WERI-Rb-1 (cell line): Measurements from ENCODE around the gene PARL.

Experiments used
- DNase-seq: peaks from one replicate; pipeline ENCODE4 v3.0.0-alpha.2; 2020
- H3K27ac ChIP-seq: fragments of 250-450 bp; sonication (Bioruptor Pico); 2 replicates; pipeline ENCODE4 v1.5.1; 2020; ENCODE audit warnings: mild to moderate bottlenecking, moderate library complexity
- H3K27me3 ChIP-seq: fragments of 250-450 bp; sonication (Bioruptor Pico); 2 replicates; pipeline ENCODE4 v1.5.1; 2021; ENCODE audit warnings: mild to moderate bottlenecking, low read depth, moderate library complexity; ENCODE audit not compliant: insufficient read depth, severe bottlenecking
- H3K36me3 ChIP-seq: fragments of 250-450 bp; sonication (Bioruptor Pico); 2 replicates; pipeline ENCODE4 v1.5.1; 2020; ENCODE audit warnings: mild to moderate bottlenecking, moderate library complexity
- H3K4me3 ChIP-seq: 2 replicates; pipeline ENCODE4 v1.5.1; 2011; ENCODE audit warnings: low read depth, mild to moderate bottlenecking, control low read depth, low read length
- H3K9me3 ChIP-seq: fragments of 250-450 bp; sonication (Bioruptor Pico); 2 replicates; pipeline ENCODE4 v1.5.1; 2021; ENCODE audit warnings: mild to moderate bottlenecking, moderate library complexity; ENCODE audit not compliant: severe bottlenecking
- TF ChIP-seq, protein P1 (sequence below): IDR thresholded peaks from 2 replicates; pipeline ENCODE4 v1.5.1; 2011; ENCODE audit warnings: low read depth, mild to moderate bottlenecking, control low read depth, inconsistent platforms, low read length

PARL gene

GRCh38 chr3:183873914-183874313 lies 10.8 kb downstream of the PARL start:
- DNase-seq, result no peak
- TF ChIP-seq, protein P1, sequence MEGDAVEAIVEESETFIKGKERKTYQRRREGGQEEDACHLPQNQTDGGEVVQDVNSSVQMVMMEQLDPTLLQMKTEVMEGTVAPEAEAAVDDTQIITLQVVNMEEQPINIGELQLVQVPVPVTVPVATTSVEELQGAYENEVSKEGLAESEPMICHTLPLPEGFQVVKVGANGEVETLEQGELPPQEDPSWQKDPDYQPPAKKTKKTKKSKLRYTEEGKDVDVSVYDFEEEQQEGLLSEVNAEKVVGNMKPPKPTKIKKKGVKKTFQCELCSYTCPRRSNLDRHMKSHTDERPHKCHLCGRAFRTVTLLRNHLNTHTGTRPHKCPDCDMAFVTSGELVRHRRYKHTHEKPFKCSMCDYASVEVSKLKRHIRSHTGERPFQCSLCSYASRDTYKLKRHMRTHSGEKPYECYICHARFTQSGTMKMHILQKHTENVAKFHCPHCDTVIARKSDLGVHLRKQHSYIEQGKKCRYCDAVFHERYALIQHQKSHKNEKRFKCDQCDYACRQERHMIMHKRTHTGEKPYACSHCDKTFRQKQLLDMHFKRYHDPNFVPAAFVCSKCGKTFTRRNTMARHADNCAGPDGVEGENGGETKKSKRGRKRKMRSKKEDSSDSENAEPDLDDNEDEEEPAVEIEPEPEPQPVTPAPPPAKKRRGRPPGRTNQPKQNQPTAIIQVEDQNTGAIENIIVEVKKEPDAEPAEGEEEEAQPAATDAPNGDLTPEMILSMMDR, result no peak
- Histone ChIP-seq H3K27ac (no peak overlapping the region), H3K9me3 (no peaks in the 10 kb centered on the region), H3K27me3 (no peaks in the 10 kb centered on the region), H3K36me3 (0 out of 2 replicates have a peak, but pooled peaks cover 3% of the 10 kb centered on the region), H3K4me3 (no peak overlapping the region)

GRCh38 chr3:183871541-183871940 lies 13.1 kb downstream of the PARL start:
- DNase-seq, result no peak
- Histone ChIP-seq H3K4me3 (no peak overlapping the region), H3K27ac (no peak overlapping the region), H3K27me3 (no peaks in the 10 kb centered on the region), H3K9me3 (no peaks in the 10 kb centered on the region), H3K36me3 (peaks cover 8% of the 10 kb centered on the region)
- TF ChIP-seq, protein P1, result no peak

- Histone ChIP-seq H3K4me3 (no peak overlapping the region), H3K27me3 (no peaks in the 10 kb centered on the region), H3K36me3 (peaks cover 16% of the 10 kb centered on the region), H3K27ac (no peak overlapping the region), H3K9me3 (no peaks in the 10 kb centered on the region)
- TF ChIP-seq, protein P1, result no peak
- no peak for DNase-seq
Observed at GRCh38 chr3:183870563-183870962, 14.1 kb downstream of the PARL start.

DNA sequence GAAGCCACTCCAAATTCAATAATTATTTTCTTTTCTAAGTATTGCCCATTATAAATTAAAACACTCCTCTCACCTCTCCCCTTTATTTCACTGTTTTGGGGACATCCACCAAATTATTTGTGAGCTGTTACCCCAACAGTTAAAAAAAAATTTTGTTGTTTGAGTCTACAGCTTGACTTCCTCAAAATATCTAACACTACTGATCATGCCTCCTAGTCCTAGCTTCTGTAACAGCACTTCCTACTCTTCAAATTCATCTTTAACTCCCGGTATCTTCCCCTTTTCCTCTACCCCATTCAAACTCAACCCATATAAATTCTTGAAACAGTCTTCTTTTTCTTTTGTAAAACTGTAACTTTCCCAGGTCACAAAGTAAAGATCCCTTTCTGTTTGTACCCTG lies 15.9 kb downstream of the PARL start:
- H3K4me3 ChIP-seq, result no peak overlapping the region
- DNase-seq, result no peak
- H3K27me3 ChIP-seq, result no peaks in the 10 kb centered on the region
- H3K27ac ChIP-seq, result no peak overlapping the region
- H3K9me3 ChIP-seq, result no peaks in the 10 kb centered on the region
- H3K36me3 ChIP-seq, result peaks cover 24% of the 10 kb centered on the region
- TF ChIP-seq, protein P1, result no peak

DNA sequence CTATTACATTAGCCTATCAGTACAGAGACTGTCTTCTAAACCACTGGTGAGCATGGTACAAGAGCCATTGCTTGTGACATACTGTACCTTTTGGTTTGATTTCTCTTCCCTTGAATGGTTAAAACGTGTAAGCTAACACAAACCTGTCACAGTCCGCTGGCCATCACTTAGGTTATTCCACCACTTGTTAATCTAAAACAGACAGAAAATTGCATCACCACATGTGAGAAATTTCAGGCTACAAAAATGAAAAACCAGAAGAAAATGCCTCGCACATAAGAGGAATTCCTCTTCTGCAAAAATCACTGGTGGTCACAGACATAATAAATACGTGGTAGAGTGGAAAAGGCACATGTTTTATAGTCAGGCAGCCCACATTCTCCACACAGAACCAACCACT lies 22.1 kb downstream of the PARL start:
- no peaks in the 10 kb centered on the region for H3K9me3 ChIP-seq
- H3K27ac ChIP-seq, result no peak overlapping the region
- H3K36me3 ChIP-seq, result peaks cover 51% of the 10 kb centered on the region
- no peak overlapping the region for H3K4me3 ChIP-seq
- no peak for DNase-seq
- H3K27me3 ChIP-seq, result no peaks in the 10 kb centered on the region
- TF ChIP-seq, protein P1, result no peak

DNA sequence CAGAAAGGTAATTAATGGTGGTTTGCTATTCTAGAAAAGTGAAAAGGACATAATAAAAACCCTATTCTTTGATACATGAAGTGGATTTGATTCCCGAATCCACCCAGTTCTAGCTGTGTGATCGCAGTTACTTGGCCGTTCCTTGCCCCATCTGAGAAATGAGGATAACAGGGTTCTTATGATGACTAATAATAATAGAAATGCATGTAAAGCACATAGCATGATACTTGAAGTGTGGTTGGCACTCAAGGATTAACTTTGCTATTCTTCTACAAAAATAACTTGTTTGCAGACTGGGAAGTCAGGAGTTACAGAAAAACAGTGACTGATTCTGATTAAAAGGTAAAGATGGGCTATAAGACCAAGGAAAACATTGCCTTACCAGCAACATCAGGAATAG lies 26.8 kb downstream of the PARL start:
- Histone ChIP-seq H3K9me3 (no peaks in the 10 kb centered on the region), H3K27ac (no peak overlapping the region), H3K36me3 (peaks cover 20% of the 10 kb centered on the region), H3K27me3 (no peaks in the 10 kb centered on the region), H3K4me3 (no peak overlapping the region)
- TF ChIP-seq, protein P1, result no peak
- DNase-seq, result no peak
